ENCODE measurements around the gene CHRNA9. TPM values are rescaled to one million over a fixed set of nuclear protein-coding genes. Genes with fewer than 3 reads are reported as not detected.

The CHRNA9 gene
- total RNA-seq, 1 donor from 2014 or later, result not detected

GRCh38 chr4:40328383-40328782 lies 6.8 kb upstream of the CHRNA9 start:
- Histone ChIP-seq H3K9me3 (no peaks in the 10 kb centered on the region), H3K4me3 (no peak overlapping the region), H3K4me1 (no peaks in the 10 kb centered on the region), H3K27me3 (no peaks in the 10 kb centered on the region), H3K27ac (no peak overlapping the region), H3K36me3 (no peaks in the 10 kb centered on the region)
- TF ChIP-seq, protein P1, sequence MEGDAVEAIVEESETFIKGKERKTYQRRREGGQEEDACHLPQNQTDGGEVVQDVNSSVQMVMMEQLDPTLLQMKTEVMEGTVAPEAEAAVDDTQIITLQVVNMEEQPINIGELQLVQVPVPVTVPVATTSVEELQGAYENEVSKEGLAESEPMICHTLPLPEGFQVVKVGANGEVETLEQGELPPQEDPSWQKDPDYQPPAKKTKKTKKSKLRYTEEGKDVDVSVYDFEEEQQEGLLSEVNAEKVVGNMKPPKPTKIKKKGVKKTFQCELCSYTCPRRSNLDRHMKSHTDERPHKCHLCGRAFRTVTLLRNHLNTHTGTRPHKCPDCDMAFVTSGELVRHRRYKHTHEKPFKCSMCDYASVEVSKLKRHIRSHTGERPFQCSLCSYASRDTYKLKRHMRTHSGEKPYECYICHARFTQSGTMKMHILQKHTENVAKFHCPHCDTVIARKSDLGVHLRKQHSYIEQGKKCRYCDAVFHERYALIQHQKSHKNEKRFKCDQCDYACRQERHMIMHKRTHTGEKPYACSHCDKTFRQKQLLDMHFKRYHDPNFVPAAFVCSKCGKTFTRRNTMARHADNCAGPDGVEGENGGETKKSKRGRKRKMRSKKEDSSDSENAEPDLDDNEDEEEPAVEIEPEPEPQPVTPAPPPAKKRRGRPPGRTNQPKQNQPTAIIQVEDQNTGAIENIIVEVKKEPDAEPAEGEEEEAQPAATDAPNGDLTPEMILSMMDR (IDR thresholded peaks at IDR 0.05), result no peak
- ATAC-seq, result no peak
- no peak for DNase-seq
- intact Hi-C loops (cut with DNase I), result no loop called here

DNA sequence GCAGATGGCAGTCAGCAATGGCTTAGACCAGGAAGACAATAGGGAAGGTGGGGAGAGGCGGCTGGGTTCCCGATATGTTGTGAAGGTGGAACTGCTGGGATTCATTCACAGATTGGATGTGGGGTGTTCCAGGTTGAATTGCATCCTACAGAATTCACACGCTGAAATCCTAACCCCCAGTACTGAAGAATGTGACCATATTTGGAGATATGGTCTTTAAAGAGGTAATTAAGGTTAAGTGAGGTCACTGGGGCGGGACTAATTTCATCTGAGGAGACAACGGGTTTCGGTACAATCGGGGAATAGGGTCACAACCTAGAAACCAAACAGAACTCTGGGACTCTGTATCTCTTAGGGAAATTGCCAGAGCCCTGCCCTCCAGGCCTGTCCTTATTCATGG lies 5.3 kb upstream of the CHRNA9 start:
- TF ChIP-seq, protein P1 (IDR thresholded peaks at IDR 0.05), result no peak
- Histone ChIP-seq H3K27me3 (no peaks in the 10 kb centered on the region), H3K9me3 (no peaks in the 10 kb centered on the region), H3K4me3 (no peak overlapping the region), H3K27ac (no peak overlapping the region), H3K36me3 (no peaks in the 10 kb centered on the region), H3K4me1 (no peaks in the 10 kb centered on the region)
- DNase-seq, result no peak
- intact Hi-C loops (cut with DNase I), result no loop called here
- ATAC-seq, result no peak

- no peak overlapping the region for H3K27ac ChIP-seq
- H3K4me3 ChIP-seq, result no peak overlapping the region
- H3K36me3 ChIP-seq, result no peaks in the 10 kb centered on the region
- H3K9me3 ChIP-seq, result no peaks in the 10 kb centered on the region
- H3K4me1 ChIP-seq, result no peaks in the 10 kb centered on the region
- no peak for ATAC-seq
- TF ChIP-seq, protein P1 (IDR thresholded peaks at IDR 0.05), result no peak
- no peaks in the 10 kb centered on the region for H3K27me3 ChIP-seq
- no peak for DNase-seq
- intact Hi-C loops (cut with DNase I), result no loop called here
These were observed 4.6 kb upstream of the CHRNA9 start for GRCh38 chr4:40330536-40330935.

- no peak for DNase-seq
- Histone ChIP-seq H3K4me3 (no peak overlapping the region), H3K27ac (no peak overlapping the region), H3K9me3 (no peaks in the 10 kb centered on the region), H3K4me1 (no peaks in the 10 kb centered on the region), H3K27me3 (no peaks in the 10 kb centered on the region), H3K36me3 (no peaks in the 10 kb centered on the region)
- TF ChIP-seq, protein P1 (IDR thresholded peaks at IDR 0.05), result no peak
- ATAC-seq, result no peak
- intact Hi-C loops (cut with DNase I), result no loop called here
These were observed 3.9 kb upstream of the CHRNA9 start for GRCh38 chr4:40331101-40331745.

- Histone ChIP-seq H3K4me3 (no peak overlapping the region), H3K36me3 (no peaks in the 10 kb centered on the region), H3K27ac (no peak overlapping the region), H3K9me3 (no peaks in the 10 kb centered on the region), H3K27me3 (no peaks in the 10 kb centered on the region), H3K4me1 (no peaks in the 10 kb centered on the region)
- DNase-seq, result no peak
- no peak for ATAC-seq
- intact Hi-C loops (cut with DNase I), result no loop called here
- TF ChIP-seq, protein P1 (IDR thresholded peaks at IDR 0.05), result no peak
These were observed 3.2 kb upstream of the CHRNA9 start for GRCh38 chr4:40331961-40332360.

GRCh38 chr4:40333921-40334352 lies 1.2 kb upstream of the CHRNA9 start:
- Histone ChIP-seq H3K27me3 (no peaks in the 10 kb centered on the region), H3K36me3 (no peaks in the 10 kb centered on the region), H3K4me1 (no peaks in the 10 kb centered on the region), H3K27ac (no peak overlapping the region), H3K9me3 (no peaks in the 10 kb centered on the region), H3K4me3 (no peak overlapping the region)
- intact Hi-C loops (cut with DNase I), result no loop called here
- ATAC-seq (no peak), DNase-seq (no peak)
- TF ChIP-seq, protein P1 (IDR thresholded peaks at IDR 0.05), result no peak
